IMR-90 (cell line): Measurements from ENCODE around the gene HAUS7. TPM values are rescaled to one million over a fixed set of nuclear protein-coding genes. Genes with fewer than 3 reads are reported as not detected.
A peak's percentile ranks its signal among the peaks of the same experiment; 100 is the strongest.

Experiments used
- ATAC-seq: fragments of 200-7000 bp; cut with Tn5 transposase; 2 replicates; pipeline ENCODE4 v1.9.1; 2020; ENCODE audit warnings: low read depth, mild to moderate bottlenecking, moderate library complexity
- BruUV-seq: library from RNA; stranded (reverse); fragments of 400-500 nt; replicated peaks from 2 replicates; lab custom pipeline; 2021; lab: Mats Ljungman, UMichigan
- CTCF ChIA-PET: fragments of 300-600 bp; formaldehyde crosslinking; extraction: SDS; loops from one replicate; lab custom pipeline; 2021; ENCODE audit warnings: antibody characterized with exemption; lab: Yijun Ruan, JAX
- POLR2A ChIA-PET: fragments of 300-600 bp; sonication (Branson Sonifier 250); formaldehyde crosslinking; loops from one replicate; lab custom pipeline; 2022; ENCODE audit warnings: antibody characterized with exemption; ENCODE audit not compliant: unreplicated experiment; lab: Charles Lee
- DNase-seq: peaks from one replicate; pipeline ENCODE4 v3.0.0; 2013
- H2AFZ ChIP-seq: replicated peaks from 2 replicates; pipeline ENCODE3; 2013; ENCODE audit warnings: low read length, mild to moderate bottlenecking; ENCODE audit not compliant: poor library complexity
- H2AK5ac ChIP-seq: 2 replicates; pipeline ENCODE4 v1.6.1; 2013; ENCODE audit warnings: low read depth, low read length, inconsistent platforms
- H2AK9ac ChIP-seq: replicated peaks from 2 replicates; pipeline ENCODE3; 2013; ENCODE audit warnings: mild to moderate bottlenecking, low read depth, low read length, moderate library complexity; ENCODE audit not compliant: poor library complexity
- H2BK120ac ChIP-seq: 2 replicates; pipeline ENCODE4 v1.6.1; 2013; ENCODE audit warnings: low read depth, low read length, inconsistent platforms
- H2BK15ac ChIP-seq: 3 replicates; pipeline ENCODE4 v1.6.1; 2013; ENCODE audit warnings: low read depth, low read length, inconsistent platforms
- H2BK20ac ChIP-seq: 2 replicates; pipeline ENCODE4 v1.6.1; 2013; ENCODE audit warnings: low read depth, mild to moderate bottlenecking, inconsistent platforms, low read length, moderate library complexity
- H2BK5ac ChIP-seq: 2 replicates; pipeline ENCODE4 v1.6.1; 2013; ENCODE audit warnings: mild to moderate bottlenecking, low read depth, low read length, inconsistent platforms; ENCODE audit not compliant: poor library complexity, severe bottlenecking
- H3K14ac ChIP-seq: replicated peaks from 2 replicates; pipeline ENCODE4 v1.6.1; 2013; ENCODE audit warnings: low read depth, low read length, inconsistent platforms
- H3K18ac ChIP-seq: 2 replicates; pipeline ENCODE4 v1.6.1; 2013; ENCODE audit warnings: low read depth, low read length, control low read depth
- H3K23ac ChIP-seq: 2 replicates; pipeline ENCODE4 v1.6.1; 2013; ENCODE audit warnings: low read depth, low read length, inconsistent platforms
- H3K27ac ChIP-seq: 2 replicates; pipeline ENCODE4 v1.5.1; 2013; ENCODE audit warnings: mild to moderate bottlenecking, control low read depth, low read length; ENCODE audit not compliant: insufficient read depth
- H3K27me3 ChIP-seq: 2 replicates; pipeline ENCODE4 v1.6.1; 2013; ENCODE audit warnings: low read length; ENCODE audit not compliant: control insufficient read depth, insufficient read depth
- H3K36me3 ChIP-seq: 2 replicates; pipeline ENCODE4 v1.6.1; 2013; ENCODE audit warnings: low read length, mixed read lengths; ENCODE audit not compliant: control insufficient read depth, insufficient read depth
- H3K4ac ChIP-seq: 2 replicates; pipeline ENCODE4 v1.6.1; 2013; ENCODE audit warnings: low read depth, low read length, inconsistent platforms
- H3K4me1 ChIP-seq: 2 replicates; pipeline ENCODE4 v1.6.1; 2013; ENCODE audit warnings: low read length, mixed read lengths; ENCODE audit not compliant: control insufficient read depth, insufficient read depth
- H3K4me2 ChIP-seq: 2 replicates; pipeline ENCODE4 v1.6.1; 2013; ENCODE audit warnings: low read depth, mild to moderate bottlenecking, control low read depth, low read length, moderate library complexity
- H3K4me3 ChIP-seq: 2 replicates; pipeline ENCODE4 v1.5.1; 2013; ENCODE audit warnings: low read depth, mild to moderate bottlenecking, control low read depth, low read length, moderate library complexity; ENCODE audit not compliant: insufficient read depth
- H3K56ac ChIP-seq: 2 replicates; pipeline ENCODE4 v1.6.1; 2013; ENCODE audit warnings: low read length, inconsistent platforms; ENCODE audit not compliant: insufficient read depth; ENCODE audit errors: extremely low read depth
- H3K79me1 ChIP-seq, 2 experiments: 2 replicates each; pipeline ENCODE4 v1.6.1; 2013; ENCODE audit warnings: low read length in 2 of 2, inconsistent platforms in 1 of 2, low read depth in 1 of 2
- H3K9ac ChIP-seq: 2 replicates; pipeline ENCODE4 v1.6.1; 2013; ENCODE audit warnings: low read depth, low read length, control low read depth
- H3K9me1 ChIP-seq: 2 replicates; pipeline ENCODE4 v1.6.1; 2013; ENCODE audit warnings: low read length, inconsistent platforms; ENCODE audit not compliant: insufficient read depth
- H3K9me3 ChIP-seq: 2 replicates; pipeline ENCODE4 v1.6.1; 2013; ENCODE audit warnings: low read length; ENCODE audit not compliant: control insufficient read depth, insufficient read depth
- H4K20me1 ChIP-seq: 2 replicates; pipeline ENCODE4 v1.6.1; 2013; ENCODE audit warnings: low read length, inconsistent platforms; ENCODE audit not compliant: insufficient read depth
- H4K5ac ChIP-seq: 2 replicates; pipeline ENCODE4 v1.6.1; 2013; ENCODE audit warnings: mild to moderate bottlenecking, low read depth, low read length, control low read depth
- H4K8ac ChIP-seq, 2 experiments: 2 replicates each; pipeline ENCODE4 v1.6.1; 2013; ENCODE audit warnings: low read depth in 2 of 2, low read length in 2 of 2, control low read depth in 1 of 2, inconsistent platforms in 1 of 2
- H4K91ac ChIP-seq: 2 replicates; pipeline ENCODE4 v1.6.1; 2013; ENCODE audit warnings: low read depth, low read length, inconsistent platforms; ENCODE audit not compliant: insufficient read depth
- CEBPB ChIP-seq: IDR thresholded peaks from 2 replicates; pipeline ENCODE4 v1.6.1; 2012; ENCODE audit warnings: low read depth, low read length, improper control_type of control experiment
- CHD1 ChIP-seq: IDR thresholded peaks from 2 replicates; pipeline ENCODE4 v1.6.1; 2012; ENCODE audit warnings: low read depth, low read length, improper control_type of control experiment
- CTCF ChIP-seq: conservative IDR thresholded peaks from 2 replicates; pipeline ENCODE4 v1.5.1; 2012; ENCODE audit warnings: mild to moderate bottlenecking, low read depth, low read length, improper control_type of control experiment
- ELK1 ChIP-seq: fragments of 150-350 bp; IDR thresholded peaks from 2 replicates; pipeline ENCODE4 v1.6.1; 2016; ENCODE audit warnings: low read depth, mild to moderate bottlenecking, low read length, moderate library complexity, borderline replicate concordance
- MAZ ChIP-seq: IDR thresholded peaks from 2 replicates; pipeline ENCODE4 v1.6.1; 2012; ENCODE audit warnings: low read depth, mild to moderate bottlenecking, low read length, improper control_type of control experiment, moderate library complexity, borderline replicate concordance
- MXI1 ChIP-seq: IDR thresholded peaks from 2 replicates; pipeline ENCODE4 v1.6.1; 2012; ENCODE audit warnings: low read depth, mild to moderate bottlenecking, low read length, moderate library complexity, borderline replicate concordance
- WGBS, 2 experiments: methylation state at CpG; one replicate each; pipeline versions ENCODE4 v1.1.5 to v1.1.7; 2013; ENCODE audit warnings: missing lambda C conversion rate in 2 of 2; ENCODE audit not compliant: insufficient read length in 1 of 2; ENCODE audit errors: extremely low coverage in 2 of 2; 5-methylcytosine and 5-hydroxymethylcytosine counted together
- dilution Hi-C: fragments of 300-500 bp; cut with HindIII; formaldehyde crosslinking; loops from one replicate; pipeline ENCODE4 v1.14.3; 2018; ENCODE audit warnings: low sequenced_read_pairs; ENCODE audit not compliant: unreplicated experiment
- in situ Hi-C: fragments of 300-500 bp; cut with MboI; formaldehyde crosslinking; loops from 3 replicates; pipeline ENCODE4 v1.14.3; 2019; ENCODE audit warnings: low sequenced_read_pairs, inconsistent platforms, mixed read lengths
- intact Hi-C: fragments of 100-400 bp; cut with micrococcal nuclease; formaldehyde crosslinking; loops from 2 replicates; pipeline ENCODE4 v1.10.0; 2022
- polyA plus RNA-seq, 3 experiments: library from polyadenylated mRNA; depleted of rRNA; stranded (reverse); fragments of >200 nt; gene quantifications; 2 replicates each; pipeline ENCODE4 v1.2.3, GENCODE V29; 2012; ENCODE audit warnings: low replicate concordance in 1 of 3
- total RNA-seq: library from RNA; depleted of rRNA; stranded (reverse); fragments of >200 nt; gene quantifications from 2 replicates; pipeline ENCODE4 v1.2.3, GENCODE V29; 2012

Gene HAUS7
- total and polyA plus RNA-seq, 2 of the 4 experiments (the other 2 are of a cell fraction), result 10.8 to 25.9 TPM

- TF ChIP-seq ELK1 (no peak), MXI1 (no peak)
Observed at GRCh38 chrX:153495903-153496589, 25.7 kb upstream of the HAUS7 start (continued).

GRCh38 chrX:153495362-153495751 is 25.0 kb upstream of the HAUS7 start:
- Histone ChIP-seq H2BK120ac (peak overlapping the region; percentile 94), H3K79me1 (peaks cover 0 to 8% of the 10 kb centered on the region in 2 experiments; a peak in 2 of 4 replicates), H4K5ac (peak overlapping the region; percentile 52), H3K27ac (peak overlapping the region; percentile 90), H4K8ac (peak overlapping the region in 1 of 2 experiments; percentile 81; a peak in 3 of 4 replicates), H3K9me1 (no peaks in the 10 kb centered on the region), H2AK5ac (peak overlapping the region; percentile 98), H3K4me2 (peak overlapping the region; percentile 82), H3K18ac (peak overlapping the region; percentile 72), H2BK5ac (peak overlapping the region; percentile 66), H2AK9ac (peak overlapping the region; percentile 99), H3K9me3 (no peaks in the 10 kb centered on the region; the same call in 1 of the 2 replicates), H2BK20ac (peak overlapping the region; percentile 90; the same call in 1 of the 2 replicates), H3K4me1 (peaks cover 20% of the 10 kb centered on the region), H3K36me3 (no peaks in the 10 kb centered on the region), H3K56ac (no peak overlapping the region), H4K20me1 (no peaks in the 10 kb centered on the region; the same call in 1 of the 2 replicates), H3K4me3 (peak overlapping the region; percentile 70), H3K9ac (peak overlapping the region; percentile 93), H2AFZ (peak overlapping the region; percentile 92), H3K14ac (peak overlapping the region; percentile 83), H3K27me3 (no peaks in the 10 kb centered on the region), H3K23ac (peak overlapping the region; percentile 93), H4K91ac (peak overlapping the region; percentile 95), H2BK15ac (peak overlapping the region; percentile 77; the same call in 1 of the 3 replicates), H3K4ac (peak overlapping the region; percentile 98)
- WGBS, 2 experiments, result 56% methylated on average over 14 of the region's 17 CpGs; no CpG with 5 or more reads in 1 of the 2 experiments
- DNase-seq (peak; percentile 37), ATAC-seq (peak; percentile 60)
- dilution Hi-C loops, result no loop called here
- BruUV-seq, result no TSS peak
- ChIA-PET CTCF (interaction anchor here (1.5 to 2.0 kb wide), 2 partner anchors 23 to 24 kb away, joined by 7 to 10 read pairs; partner anchors contain the start of gene HAUS7), POLR2A (no interaction called here)
- in situ Hi-C loops, result no loop called here
- TF ChIP-seq CHD1, result no peak
- peak; percentile 26; the same call in 1 of the 2 replicates for TF ChIP-seq CEBPB
- TF ChIP-seq CTCF, result no peak
- peak; percentile 0; the same call in 1 of the 2 replicates for TF ChIP-seq MAZ
- intact Hi-C loops, result loop anchor here (1.0 to 5.0 kb wide), 2 partner anchors 24 to 538 kb away; no protein-coding TSS in a partner anchor
